22Rv1 (cell line): ENCODE data around the gene PPFIBP2.

Experiments
- H3K27ac ChIP-seq: fragments of 450-650 bp; 2 replicates; pipeline ENCODE4 v1.5.1; 2017
- CTCF ChIP-seq: fragments of 450-650 bp; IDR thresholded peaks from 2 replicates; pipeline ENCODE4 v1.5.1; 2017; ENCODE audit warnings: mild to moderate bottlenecking
- ZFX ChIP-seq: fragments of 450-650 bp; IDR thresholded peaks from 2 replicates; pipeline ENCODE4 v1.6.1; 2017; ENCODE audit warnings: antibody characterized with exemption, borderline replicate concordance

Gene PPFIBP2

DNA sequence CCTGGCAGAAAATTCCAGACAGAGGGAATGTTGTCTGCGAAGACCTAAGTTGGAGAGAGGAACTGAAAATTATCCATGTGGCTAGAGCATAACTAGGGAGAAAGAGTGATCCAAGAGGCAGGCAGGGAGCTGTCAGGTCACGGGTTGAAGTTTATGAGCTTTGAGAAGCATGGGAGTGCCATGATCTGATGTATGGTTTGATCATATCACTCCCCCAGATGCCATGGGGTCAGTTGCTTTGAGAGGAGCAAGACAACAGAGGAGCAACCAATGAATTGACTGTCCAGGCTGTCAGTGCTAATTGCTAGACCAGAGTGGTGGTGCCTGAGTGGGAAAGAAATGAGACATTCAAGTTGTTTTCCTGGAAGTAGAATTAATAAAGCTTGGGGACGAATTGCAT lies 105.5 kb downstream of the PPFIBP2 start:
- no peak for TF ChIP-seq ZFX
- no peak for TF ChIP-seq CTCF
- no peak overlapping the region for H3K27ac ChIP-seq

DNA sequence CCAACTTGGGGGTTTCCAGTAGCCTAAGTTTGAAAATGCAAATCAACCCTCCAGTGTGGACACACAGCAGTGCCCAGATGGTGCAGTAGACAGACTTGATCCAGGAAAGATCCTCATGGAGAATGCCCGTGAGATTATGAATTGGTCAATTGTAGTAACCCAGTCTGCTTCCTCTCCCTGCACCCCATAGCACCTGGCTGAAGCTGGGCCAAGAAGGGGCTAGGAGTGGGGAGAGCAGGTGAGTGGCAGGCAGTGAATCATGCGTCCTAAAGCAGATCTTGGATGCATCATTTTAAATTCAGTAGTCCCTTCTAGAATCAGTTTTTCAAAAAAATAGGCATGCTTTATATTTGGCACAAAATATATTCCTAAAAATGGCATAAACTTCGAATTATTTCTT lies 107.3 kb downstream of the PPFIBP2 start:
- TF ChIP-seq ZFX, result no peak
- no peak for TF ChIP-seq CTCF
- H3K27ac ChIP-seq, result no peak overlapping the region

DNA sequence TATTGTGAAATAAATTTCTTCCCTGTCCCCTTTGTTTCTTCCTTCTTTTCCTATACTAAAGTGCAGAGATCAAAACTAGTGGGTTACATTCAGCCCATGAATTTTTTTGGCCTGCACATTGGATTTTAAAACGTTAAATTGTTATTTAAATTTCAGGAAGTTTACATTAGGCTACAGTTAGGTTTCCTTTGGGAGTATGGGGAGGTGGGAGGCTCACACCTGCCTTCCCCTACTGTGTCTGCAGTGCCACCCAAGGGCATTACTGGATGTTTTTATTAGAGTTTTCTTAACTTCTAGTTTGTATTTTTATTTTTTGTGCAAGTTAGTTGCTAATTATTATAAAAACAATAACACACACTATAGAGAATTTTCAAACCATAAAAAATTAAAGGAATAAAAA lies 107.8 kb downstream of the PPFIBP2 start:
- no peak overlapping the region for H3K27ac ChIP-seq
- TF ChIP-seq ZFX (no peak), CTCF (no peak)

- TF ChIP-seq ZFX (no peak), CTCF (no peak)
- no peak overlapping the region for H3K27ac ChIP-seq
These were observed 108.9 kb downstream of the PPFIBP2 start for GRCh38 chr11:7622721-7623120.

DNA sequence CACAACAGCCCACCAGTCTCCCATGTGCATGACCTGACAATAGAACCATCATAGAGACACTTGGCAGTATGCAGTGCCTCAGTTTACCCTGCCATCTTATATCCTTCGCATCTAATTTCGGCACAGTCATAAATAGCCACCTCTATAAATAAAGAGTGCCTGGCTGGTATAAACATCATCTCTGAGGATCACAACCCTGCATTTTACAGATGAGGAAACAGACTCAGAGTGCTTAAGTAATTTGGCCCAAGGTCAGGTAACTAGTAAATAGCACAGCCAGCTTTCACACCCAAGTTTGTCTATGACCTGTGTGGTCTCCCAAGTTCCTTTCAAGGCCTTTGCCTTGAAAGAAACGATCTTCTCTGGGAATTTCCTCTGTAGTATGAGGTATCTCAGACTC lies 114.9 kb downstream of the PPFIBP2 start:
- no peak for TF ChIP-seq CTCF
- TF ChIP-seq ZFX, result no peak

GRCh38 chr11:7630002-7630401 lies 116.2 kb downstream of the PPFIBP2 start:
- no peak overlapping the region for H3K27ac ChIP-seq
- no peak for TF ChIP-seq ZFX
- TF ChIP-seq CTCF, result no peak

More for the DNA sequence above, 114.9 kb downstream of the PPFIBP2 start:
- H3K27ac ChIP-seq, result no peak overlapping the region

GRCh38 chr11:7632211-7632610 lies 118.4 kb downstream of the PPFIBP2 start:
- no peak overlapping the region for H3K27ac ChIP-seq
- TF ChIP-seq ZFX (no peak), CTCF (no peak)
